Fibroblast of lung (primary cell): ENCODE data around the gene CRTAC1. TPM values are rescaled to one million over a fixed set of nuclear protein-coding genes. Genes with fewer than 3 reads are reported as not detected.

Experiments
- DNase-seq, 2 donors: peaks; one replicate each; pipeline versions ENCODE4 v3.0.0 to v3.0.0-alpha.2; 2010; ENCODE audit warnings: low read depth in 2 of 2
- H2AFZ ChIP-seq: 2 replicates; pipeline ENCODE4 v1.5.1; 2012; ENCODE audit warnings: low read length, control low read depth, inconsistent platforms
- H3K27ac ChIP-seq: 2 replicates; pipeline ENCODE4 v1.5.1; 2011; ENCODE audit warnings: low read length, control low read depth; ENCODE audit not compliant: insufficient read depth
- H3K27me3 ChIP-seq: 2 replicates; pipeline ENCODE4 v1.5.1; 2011; ENCODE audit warnings: mild to moderate bottlenecking, low read length; ENCODE audit not compliant: control insufficient read depth, insufficient read depth
- H3K36me3 ChIP-seq: 2 replicates; pipeline ENCODE4 v1.5.1; 2011; ENCODE audit warnings: low read length; ENCODE audit not compliant: control insufficient read depth, insufficient read depth
- H3K4me1 ChIP-seq: 2 replicates; pipeline ENCODE4 v1.5.1; 2011; ENCODE audit warnings: low read length; ENCODE audit not compliant: control insufficient read depth, insufficient read depth; ENCODE audit errors: extremely low read depth
- H3K4me2 ChIP-seq: 2 replicates; pipeline ENCODE4 v1.5.1; 2011; ENCODE audit warnings: low read length, control low read depth; ENCODE audit not compliant: insufficient read depth; ENCODE audit errors: extremely low read depth
- H3K4me3 ChIP-seq, 4 experiments: fragments of 200-600 bp in 1 of 4; sonication (generic) in 1 of 4; replicated peaks in 1 of 4; 2 replicates each; pipeline ENCODE4 v1.5.1; 2011 to 2016; ENCODE audit warnings: low read length in 4 of 4, low read depth in 3 of 4, mild to moderate bottlenecking in 3 of 4, control low read depth in 2 of 4, inconsistent platforms in 1 of 4, mixed read lengths in 1 of 4; ENCODE audit not compliant: insufficient read depth in 1 of 4; ENCODE audit errors: control extremely low read depth in 1 of 4
- H3K79me2 ChIP-seq: 2 replicates; pipeline ENCODE4 v1.5.1; 2012; ENCODE audit warnings: mild to moderate bottlenecking, low read length, inconsistent platforms; ENCODE audit not compliant: control insufficient read depth, insufficient read depth
- H3K9ac ChIP-seq: 2 replicates; pipeline ENCODE4 v1.5.1; 2011; ENCODE audit warnings: mild to moderate bottlenecking, low read length, control low read depth; ENCODE audit not compliant: insufficient read depth
- H3K9me3 ChIP-seq: 2 replicates; pipeline ENCODE4 v1.5.1; 2012; ENCODE audit warnings: low read depth, low read length; ENCODE audit not compliant: control insufficient read depth, insufficient read depth
- H4K20me1 ChIP-seq: 2 replicates; pipeline ENCODE4 v1.5.1; 2011; ENCODE audit warnings: low read length; ENCODE audit not compliant: control insufficient read depth, insufficient read depth; ENCODE audit errors: extremely low read depth
- CTCF ChIP-seq, 2 donors: IDR thresholded peaks in 1 of 2; conservative IDR thresholded peaks in 1 of 2; 1 replicate in 1 of 2; 2 replicates in 1 of 2; pipeline ENCODE4 v1.5.1; 2011 to 2012; ENCODE audit warnings: low read length in 2 of 2, control low read depth in 1 of 2, inconsistent platforms in 1 of 2, low read depth in 1 of 2, mild to moderate bottlenecking in 1 of 2
- EZH2 ChIP-seq: IDR thresholded peaks from 2 replicates; pipeline ENCODE4 v1.5.1; 2012; ENCODE audit warnings: low read length, control low read depth, mild to moderate bottlenecking; ENCODE audit errors: missing control alignments
- polyA plus RNA-seq, 2 donors: library from polyadenylated mRNA; depleted of rRNA in 1 of 2; stranded (reverse) in 1 of 2; unstranded in 1 of 2; fragments of >200 nt; gene quantifications; 2 replicates each; pipeline ENCODE4 v1.2.1, GENCODE V29; 2011 to 2012; ENCODE audit warnings: missing spikeins in 1 of 2
- total RNA-seq: library from RNA; depleted of rRNA; stranded (reverse); fragments of >200 nt; gene quantifications from 2 replicates; pipeline ENCODE4 v1.2.1, GENCODE V29; 2014

The CRTAC1 gene
- total and polyA plus RNA-seq, 2 donors (not counting 1 experiment from before 2014, with no cell fraction given) = not detected

GRCh38 chr10:98060079-98060478, 29.7 kb upstream of the CRTAC1 start:
- Histone ChIP-seq H3K4me1 (no peaks in the 10 kb centered on the region), H3K36me3 (no peaks in the 10 kb centered on the region), H2AFZ (no peak overlapping the region), H3K27me3 (no peaks in the 10 kb centered on the region), H3K79me2 (no peaks in the 10 kb centered on the region), H3K4me3 (no peak overlapping the region), H3K27ac (no peak overlapping the region), H3K9me3 (no peaks in the 10 kb centered on the region), H4K20me1 (no peaks in the 10 kb centered on the region), H3K4me2 (no peak overlapping the region), H3K9ac (no peak overlapping the region)
- TF ChIP-seq CTCF (conservative IDR thresholded peaks at IDR 0.05 in 1 of 2, IDR thresholded peaks at IDR 0.05 in 1 of 2; ENCODE audit: low read depth in 1 of 2, low read length in 2 of 2) = no peak
- TF ChIP-seq EZH2 = no peak
- DNase-seq = no peak

- TF ChIP-seq CTCF (conservative IDR thresholded peaks at IDR 0.05 in 1 of 2, IDR thresholded peaks at IDR 0.05 in 1 of 2; ENCODE audit: low read depth in 1 of 2, low read length in 2 of 2) = no peak
- no peaks in the 10 kb centered on the region for H3K4me1 ChIP-seq
- no peak for DNase-seq
- H3K4me3 ChIP-seq = no peak overlapping the region
- H3K9me3 ChIP-seq = no peaks in the 10 kb centered on the region
- H3K36me3 ChIP-seq = no peaks in the 10 kb centered on the region
- H3K4me2 ChIP-seq = no peak overlapping the region
- no peak overlapping the region for H3K9ac ChIP-seq
- no peak overlapping the region for H3K27ac ChIP-seq
- H3K27me3 ChIP-seq = no peaks in the 10 kb centered on the region
- no peaks in the 10 kb centered on the region for H3K79me2 ChIP-seq
- no peaks in the 10 kb centered on the region for H4K20me1 ChIP-seq
- H2AFZ ChIP-seq = no peak overlapping the region
Observed at GRCh38 chr10:98058295-98058694, 27.9 kb upstream of the CRTAC1 start.

- no peaks in the 10 kb centered on the region for H3K4me1 ChIP-seq
- H3K4me2 ChIP-seq = no peak overlapping the region
- H3K36me3 ChIP-seq = no peaks in the 10 kb centered on the region
- H3K4me3 ChIP-seq = no peak overlapping the region
- no peaks in the 10 kb centered on the region for H3K27me3 ChIP-seq
- H3K9ac ChIP-seq = no peak overlapping the region
- no peaks in the 10 kb centered on the region for H3K9me3 ChIP-seq
- H3K27ac ChIP-seq = no peak overlapping the region
- H3K79me2 ChIP-seq = no peaks in the 10 kb centered on the region
- no peak overlapping the region for H2AFZ ChIP-seq
- no peak for TF ChIP-seq EZH2
- no peak for TF ChIP-seq CTCF (conservative IDR thresholded peaks at IDR 0.05 in 1 of 2, IDR thresholded peaks at IDR 0.05 in 1 of 2; ENCODE audit: low read depth in 1 of 2, low read length in 2 of 2)
- no peaks in the 10 kb centered on the region for H4K20me1 ChIP-seq
- DNase-seq = peak in 1 of 2 donors; percentile 14
Observed at GRCh38 chr10:98055841-98056516, 25.6 kb upstream of the CRTAC1 start.
